ENCODE data around the gene NTRK2.

Gene NTRK2

DNA sequence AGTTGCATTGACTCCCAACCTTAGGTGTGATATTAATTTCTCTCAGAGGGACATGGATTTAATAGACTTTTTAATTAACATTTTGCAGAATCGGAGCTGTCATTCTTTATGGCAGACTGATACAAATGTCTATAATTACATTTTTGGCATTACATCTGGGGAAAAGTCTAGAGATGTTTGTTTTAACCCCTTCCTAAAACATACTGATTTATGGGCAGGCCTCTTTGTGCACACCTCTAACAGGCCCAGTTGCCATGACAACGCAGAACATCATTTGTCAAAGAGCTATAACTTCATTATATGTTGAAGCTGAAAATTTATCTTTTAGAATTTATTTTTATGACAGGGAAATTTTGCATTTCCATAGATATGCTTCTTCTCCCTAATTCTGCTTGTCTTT lies 158.5 kb downstream of the NTRK2 start:
- no peak for TF ChIP-seq CTCF (IDR thresholded peaks at IDR 0.05; ENCODE audit: borderline replicate concordance, extremely low read depth, low read length, poor library complexity, severe bottlenecking)
- no peak for TF ChIP-seq EZH2 (IDR thresholded peaks at IDR 0.05; ENCODE audit: borderline replicate concordance, low read depth, low read length, severe bottlenecking)
- no peak for ATAC-seq (ENCODE audit: insufficient read depth, low read depth)

DNA sequence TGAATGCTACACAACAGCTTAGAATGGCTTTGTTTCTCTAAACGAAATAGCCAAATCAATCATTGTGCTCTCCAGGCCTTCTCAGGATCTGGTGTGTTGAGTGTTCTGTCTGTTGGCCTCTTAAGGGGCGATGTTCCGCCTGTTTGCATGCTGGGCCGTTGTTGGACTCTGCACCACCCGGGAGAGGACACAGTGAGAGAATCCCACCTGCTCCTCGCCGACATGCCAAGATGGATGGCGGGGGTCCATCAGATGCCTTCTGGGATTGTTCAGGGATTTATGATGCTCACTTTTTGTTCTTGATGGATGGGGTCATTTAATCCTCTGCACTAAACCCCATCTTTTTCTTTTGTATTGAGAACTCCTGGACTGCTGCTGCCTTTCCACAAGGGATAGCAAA lies 159.9 kb downstream of the NTRK2 start:
- H3K27ac ChIP-seq (ENCODE audit: low read length), result no peak overlapping the region
- no peaks in the 10 kb centered on the region for H3K79me2 ChIP-seq (ENCODE audit: insufficient read depth, low read length)
- H3K27me3 ChIP-seq (ENCODE audit: insufficient read depth, low read length, poor library complexity), result no peaks in the 10 kb centered on the region
- no peaks in the 10 kb centered on the region for H3K36me3 ChIP-seq (ENCODE audit: insufficient read depth, low read length)
- no peak overlapping the region for H3K9ac ChIP-seq (ENCODE audit: low read depth, low read length)
- ATAC-seq (ENCODE audit: insufficient read depth, low read depth) (no peak), DNase-seq (no peak)
- no peaks in the 10 kb centered on the region for H3K9me3 ChIP-seq (ENCODE audit: insufficient read depth, low read length, severe bottlenecking)
- no peaks in the 10 kb centered on the region for H4K20me1 ChIP-seq (ENCODE audit: insufficient read depth, low read length)
- H2AFZ ChIP-seq (ENCODE audit: low read depth, low read length), result no peak overlapping the region
- no peak overlapping the region for H3K4me2 ChIP-seq (ENCODE audit: insufficient read depth, low read length)
- TF ChIP-seq CTCF (IDR thresholded peaks at IDR 0.05; ENCODE audit: borderline replicate concordance, extremely low read depth, low read length, poor library complexity, severe bottlenecking) (no peak), EZH2 (IDR thresholded peaks at IDR 0.05; ENCODE audit: borderline replicate concordance, low read depth, low read length, severe bottlenecking) (no peak)
- H3K4me1 ChIP-seq (ENCODE audit: insufficient read depth, low read length), result no peaks in the 10 kb centered on the region
- H3K4me3 ChIP-seq (ENCODE audit: low read depth in 1 of 2, low read length in 2 of 2), result no peak overlapping the region

More for the DNA sequence above, 158.5 kb downstream of the NTRK2 start:
- Histone ChIP-seq H3K4me1 (ENCODE audit: insufficient read depth, low read length) (no peaks in the 10 kb centered on the region), H2AFZ (ENCODE audit: low read depth, low read length) (no peak overlapping the region), H3K27ac (ENCODE audit: low read length) (no peak overlapping the region), H3K9me3 (ENCODE audit: insufficient read depth, low read length, severe bottlenecking) (no peaks in the 10 kb centered on the region), H3K4me3 (ENCODE audit: low read depth in 1 of 2, low read length in 2 of 2) (no peak overlapping the region), H3K36me3 (ENCODE audit: insufficient read depth, low read length) (no peaks in the 10 kb centered on the region), H3K9ac (ENCODE audit: low read depth, low read length) (no peak overlapping the region), H4K20me1 (ENCODE audit: insufficient read depth, low read length) (no peaks in the 10 kb centered on the region), H3K79me2 (ENCODE audit: insufficient read depth, low read length) (no peaks in the 10 kb centered on the region), H3K4me2 (ENCODE audit: insufficient read depth, low read length) (no peak overlapping the region), H3K27me3 (ENCODE audit: insufficient read depth, low read length, poor library complexity) (no peaks in the 10 kb centered on the region)
- DNase-seq, result no peak

- no peaks in the 10 kb centered on the region for H3K27me3 ChIP-seq (ENCODE audit: insufficient read depth, low read length, poor library complexity)
- no peak for TF ChIP-seq CTCF (IDR thresholded peaks at IDR 0.05; ENCODE audit: borderline replicate concordance, extremely low read depth, low read length, poor library complexity, severe bottlenecking)
- TF ChIP-seq EZH2 (IDR thresholded peaks at IDR 0.05; ENCODE audit: borderline replicate concordance, low read depth, low read length, severe bottlenecking), result no peak
- H2AFZ ChIP-seq (ENCODE audit: low read depth, low read length), result no peak overlapping the region
- H4K20me1 ChIP-seq (ENCODE audit: insufficient read depth, low read length), result no peaks in the 10 kb centered on the region
- H3K36me3 ChIP-seq (ENCODE audit: insufficient read depth, low read length), result no peaks in the 10 kb centered on the region
- H3K9ac ChIP-seq (ENCODE audit: low read depth, low read length), result no peak overlapping the region
- H3K4me1 ChIP-seq (ENCODE audit: insufficient read depth, low read length), result no peaks in the 10 kb centered on the region
- H3K4me3 ChIP-seq (ENCODE audit: low read depth in 1 of 2, low read length in 2 of 2), result no peak overlapping the region
- no peaks in the 10 kb centered on the region for H3K9me3 ChIP-seq (ENCODE audit: insufficient read depth, low read length, severe bottlenecking)
- ATAC-seq (ENCODE audit: insufficient read depth, low read depth) (no peak), DNase-seq (no peak)
- no peak overlapping the region for H3K27ac ChIP-seq (ENCODE audit: low read length)
- no peak overlapping the region for H3K4me2 ChIP-seq (ENCODE audit: insufficient read depth, low read length)
- H3K79me2 ChIP-seq (ENCODE audit: insufficient read depth, low read length), result no peaks in the 10 kb centered on the region
Measured at GRCh38 chr9:84829997-84830696, 160.6 kb downstream of the NTRK2 start.
